ENCODE results near the gene H6PD.

DNA sequence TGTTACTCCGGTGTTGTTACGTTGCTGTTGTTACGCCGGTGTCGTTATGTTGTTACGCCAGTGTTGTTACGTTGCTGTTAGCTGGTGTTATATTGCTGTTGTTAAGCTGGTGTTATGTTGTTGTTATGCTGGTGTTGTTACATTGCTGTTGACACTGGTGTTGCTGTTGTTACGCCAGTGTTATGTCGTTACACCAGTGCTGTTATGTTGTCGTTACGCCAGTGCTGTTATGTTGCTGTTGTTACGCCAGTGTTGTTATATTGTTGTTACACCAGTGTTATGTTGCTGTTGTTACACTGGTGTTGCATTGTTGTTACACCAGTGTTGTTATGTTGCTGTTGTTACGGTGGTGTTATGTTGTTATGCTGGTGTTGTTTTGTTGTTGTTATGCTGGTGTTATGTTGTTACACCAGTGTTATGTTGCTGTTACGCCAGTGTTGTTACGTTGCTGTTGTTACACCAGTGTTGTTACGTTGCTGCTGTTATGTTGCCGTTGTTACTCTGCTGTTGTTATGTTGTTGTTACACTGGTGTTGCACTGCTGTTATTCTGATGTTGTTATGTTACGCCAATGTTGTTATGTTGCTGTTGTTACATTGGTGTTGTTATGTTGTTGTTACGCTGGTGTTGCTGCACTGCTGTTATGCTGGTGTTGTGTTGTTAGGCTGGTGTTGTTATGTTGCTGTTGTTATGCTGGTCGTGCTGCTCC is 25.6 kb downstream of the H6PD start:
- TF ChIP-seq ZC3H10 (CRISPR knock-in tag; IDR thresholded peaks at IDR 0.05) (no peak), TCF4 (CRISPR knock-in tag; IDR thresholded peaks at IDR 0.05; ENCODE audit: borderline replicate concordance) (no peak), ZNF565 (CRISPR knock-in tag; conservative IDR thresholded peaks at IDR 0.05; ENCODE audit: low read depth) (no peak), ZFP3 (CRISPR knock-in tag; IDR thresholded peaks at IDR 0.05) (no peak), ZNF8 (CRISPR knock-in tag; IDR thresholded peaks at IDR 0.05) (no peak), ZFP30 (CRISPR knock-in tag; IDR thresholded peaks at IDR 0.05) (no peak), SNAI2 (CRISPR knock-in tag; IDR thresholded peaks at IDR 0.05) (no peak), RARB (CRISPR knock-in tag; IDR thresholded peaks at IDR 0.05) (no peak)
- TF ChIP-seq, protein P1, sequence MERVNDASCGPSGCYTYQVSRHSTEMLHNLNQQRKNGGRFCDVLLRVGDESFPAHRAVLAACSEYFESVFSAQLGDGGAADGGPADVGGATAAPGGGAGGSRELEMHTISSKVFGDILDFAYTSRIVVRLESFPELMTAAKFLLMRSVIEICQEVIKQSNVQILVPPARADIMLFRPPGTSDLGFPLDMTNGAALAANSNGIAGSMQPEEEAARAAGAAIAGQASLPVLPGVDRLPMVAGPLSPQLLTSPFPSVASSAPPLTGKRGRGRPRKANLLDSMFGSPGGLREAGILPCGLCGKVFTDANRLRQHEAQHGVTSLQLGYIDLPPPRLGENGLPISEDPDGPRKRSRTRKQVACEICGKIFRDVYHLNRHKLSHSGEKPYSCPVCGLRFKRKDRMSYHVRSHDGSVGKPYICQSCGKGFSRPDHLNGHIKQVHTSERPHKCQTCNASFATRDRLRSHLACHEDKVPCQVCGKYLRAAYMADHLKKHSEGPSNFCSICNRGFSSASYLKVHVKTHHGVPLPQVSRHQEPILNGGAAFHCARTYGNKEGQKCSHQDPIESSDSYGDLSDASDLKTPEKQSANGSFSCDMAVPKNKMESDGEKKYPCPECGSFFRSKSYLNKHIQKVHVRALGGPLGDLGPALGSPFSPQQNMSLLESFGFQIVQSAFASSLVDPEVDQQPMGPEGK (CRISPR knock-in tag; IDR thresholded peaks at IDR 0.05; ENCODE audit: borderline replicate concordance): no peak
- TF ChIP-seq, protein P2, sequence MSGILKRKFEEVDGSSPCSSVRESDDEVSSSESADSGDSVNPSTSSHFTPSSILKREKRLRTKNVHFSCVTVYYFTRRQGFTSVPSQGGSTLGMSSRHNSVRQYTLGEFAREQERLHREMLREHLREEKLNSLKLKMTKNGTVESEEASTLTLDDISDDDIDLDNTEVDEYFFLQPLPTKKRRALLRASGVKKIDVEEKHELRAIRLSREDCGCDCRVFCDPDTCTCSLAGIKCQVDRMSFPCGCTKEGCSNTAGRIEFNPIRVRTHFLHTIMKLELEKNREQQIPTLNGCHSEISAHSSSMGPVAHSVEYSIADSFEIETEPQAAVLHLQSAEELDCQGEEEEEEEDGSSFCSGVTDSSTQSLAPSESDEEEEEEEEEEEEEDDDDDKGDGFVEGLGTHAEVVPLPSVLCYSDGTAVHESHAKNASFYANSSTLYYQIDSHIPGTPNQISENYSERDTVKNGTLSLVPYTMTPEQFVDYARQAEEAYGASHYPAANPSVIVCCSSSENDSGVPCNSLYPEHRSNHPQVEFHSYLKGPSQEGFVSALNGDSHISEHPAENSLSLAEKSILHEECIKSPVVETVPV (CRISPR knock-in tag; IDR thresholded peaks at IDR 0.05): no peak

All from SK-N-SH treated with all-trans-retinoic acid at 6 μM for 48 hours (cell line).